ENCODE data around the gene SUV39H1. TPM values are rescaled to one million over a fixed set of nuclear protein-coding genes. Genes with fewer than 3 reads are reported as not detected.
A peak's percentile ranks its signal among the peaks of the same experiment; 100 is the strongest.
"Not testable (repeated sequence)": the region's sequence is repeated elsewhere in the genome, so short reads cannot be mapped to it uniquely, and the experiment has no call there.

SUV39H1 gene
- total RNA-seq, 1 donor from 2014 or later: 2.3 TPM

- DNase-seq (peak; percentile 58), ATAC-seq (ENCODE audit: poor library complexity) (peak; percentile 59)
- intact Hi-C loops (cut with DNase I): no loop called here
Measured at GRCh38 chrX:48683411-48683982, 13.0 kb upstream of the SUV39H1 start, which contains the start of gene WAS. WAS (plus strand) TSS chrX:48683799; CDS start chrX:48683854, 55 bp downstream.

GRCh38 chrX:48684134-48684533, 12.4 kb upstream of the SUV39H1 start:
- intact Hi-C loops (cut with DNase I): no loop called here
- DNase-seq (no peak), ATAC-seq (ENCODE audit: poor library complexity) (no peak)

- intact Hi-C loops (cut with DNase I): no loop called here
- ATAC-seq (ENCODE audit: poor library complexity) (no peak), DNase-seq (no peak)
Measured at GRCh38 chrX:48685416-48685815, 11.1 kb upstream of the SUV39H1 start.

GRCh38 chrX:48688531-48689150, 7.9 kb upstream of the SUV39H1 start:
- ATAC-seq (ENCODE audit: poor library complexity): no peak

GRCh38 chrX:48689208-48689920, 7.2 kb upstream of the SUV39H1 start:
- no peak for ATAC-seq (ENCODE audit: poor library complexity)
- intact Hi-C loops (cut with DNase I): no loop called here
- DNase-seq: no peak

More at GRCh38 chrX:48688531-48689150, 7.9 kb upstream of the SUV39H1 start:
- DNase-seq: no peak
- intact Hi-C loops (cut with DNase I): no loop called here

GRCh38 chrX:48691746-48692145, 4.8 kb upstream of the SUV39H1 start:
- intact Hi-C loops (cut with DNase I); ATAC-seq (ENCODE audit: poor library complexity); DNase-seq: not testable (repeated sequence)

- intact Hi-C loops (cut with DNase I): no loop called here
- ATAC-seq (ENCODE audit: poor library complexity) (no peak), DNase-seq (no peak)
Measured at GRCh38 chrX:48694776-48695533, 1.6 kb upstream of the SUV39H1 start.

GRCh38 chrX:48695534-48695896, 1.0 kb upstream of the SUV39H1 start:
- intact Hi-C loops (cut with DNase I): no loop called here
- DNase-seq: no peak
- no peak for ATAC-seq (ENCODE audit: poor library complexity)

- intact Hi-C loops (cut with DNase I): no loop called here
- DNase-seq (no peak), ATAC-seq (ENCODE audit: poor library complexity) (no peak)
Measured at GRCh38 chrX:48695925-48696300, 621 bp upstream of the SUV39H1 start.

GRCh38 chrX:48696909-48697727, 584 bp downstream of the SUV39H1 start:
- intact Hi-C loops (cut with DNase I): no loop called here
- ATAC-seq (ENCODE audit: poor library complexity) (no peak), DNase-seq (peak; percentile 47)

GRCh38 chrX:48698306-48698705, 1.8 kb downstream of the SUV39H1 start:
- ATAC-seq (ENCODE audit: poor library complexity): no peak
- DNase-seq: no peak
- intact Hi-C loops (cut with DNase I): no loop called here

GRCh38 chrX:48700246-48700645, 3.7 kb downstream of the SUV39H1 start:
- intact Hi-C loops (cut with DNase I): no loop called here
- DNase-seq (no peak), ATAC-seq (ENCODE audit: poor library complexity) (no peak)

GRCh38 chrX:48700951-48701653, 4.6 kb downstream of the SUV39H1 start:
- DNase-seq: no peak
- intact Hi-C loops (cut with DNase I): no loop called here
- no peak for ATAC-seq (ENCODE audit: poor library complexity)

- no peak for DNase-seq
- intact Hi-C loops (cut with DNase I): no loop called here
- ATAC-seq (ENCODE audit: poor library complexity): no peak
Measured at GRCh38 chrX:48702032-48702431, 5.5 kb downstream of the SUV39H1 start.

GRCh38 chrX:48702716-48703115, 6.2 kb downstream of the SUV39H1 start:
- no peak for DNase-seq
- no peak for ATAC-seq (ENCODE audit: poor library complexity)
- intact Hi-C loops (cut with DNase I): no loop called here

- intact Hi-C loops (cut with DNase I): no loop called here
- ATAC-seq (ENCODE audit: poor library complexity): peak; percentile 73
- no peak for DNase-seq
Measured at GRCh38 chrX:48703228-48703627, 6.7 kb downstream of the SUV39H1 start.

GRCh38 chrX:48703642-48704481, 7.3 kb downstream of the SUV39H1 start:
- intact Hi-C loops (cut with DNase I): no loop called here
- DNase-seq (no peak), ATAC-seq (ENCODE audit: poor library complexity) (peak; percentile 84)

Data from Right ventricle myocardium superior (tissue), 1 donor.